Panc1 (cell line): Measurements from ENCODE around the gene ADAM11. TPM values are rescaled to one million over a fixed set of nuclear protein-coding genes. Genes with fewer than 3 reads are reported as not detected.
"Not testable (repeated sequence)": the region's sequence is repeated elsewhere in the genome, so short reads cannot be mapped to it uniquely, and the experiment has no call there.

Experiments
- ATAC-seq: fragments of 200-7000 bp; cut with Tn5 transposase; 2 replicates; pipeline ENCODE4 v1.9.1; 2020; ENCODE audit warnings: mild to moderate bottlenecking, moderate library complexity
- BruUV-seq: library from RNA; stranded (reverse); fragments of 400-500 nt; replicated peaks from 2 replicates; lab custom pipeline; 2021; lab: Mats Ljungman, UMichigan
- CTCF ChIA-PET: fragments of 300-600 bp; sonication (Branson Sonifier 250); formaldehyde crosslinking; loops from one replicate; lab custom pipeline; 2022; ENCODE audit warnings: antibody characterized with exemption; lab: Charles Lee
- POLR2A ChIA-PET: fragments of 300-600 bp; sonication (Branson Sonifier 250); formaldehyde crosslinking; loops from one replicate; lab custom pipeline; 2022; ENCODE audit warnings: antibody characterized with exemption; lab: Charles Lee
- DNase-seq: peaks from one replicate; pipeline ENCODE4 v3.0.0-alpha.2; 2010; ENCODE audit warnings: low read depth, low spot score
- H3K27ac ChIP-seq: 2 replicates; pipeline ENCODE4 v1.5.1; 2011; ENCODE audit warnings: mild to moderate bottlenecking, low read length, inconsistent platforms
- H3K27me3 ChIP-seq: fragments of 200-500 bp; sonication (Bioruptor generic); 2 replicates; pipeline ENCODE4 v1.6.0; 2014; ENCODE audit warnings: low read length, inconsistent platforms; ENCODE audit not compliant: control insufficient read depth, insufficient read depth
- H3K36me3 ChIP-seq: fragments of 200-500 bp; sonication (Bioruptor generic); 2 replicates; pipeline ENCODE4 v1.5.1; 2014; ENCODE audit warnings: inconsistent platforms, mild to moderate bottlenecking, low read length, moderate library complexity; ENCODE audit not compliant: control insufficient read depth, insufficient read depth
- H3K4me1 ChIP-seq: 2 replicates; pipeline ENCODE4 v1.5.1; 2011; ENCODE audit warnings: inconsistent platforms, mild to moderate bottlenecking, low read length, moderate library complexity; ENCODE audit not compliant: control insufficient read depth, insufficient read depth
- H3K4me3 ChIP-seq, 2 experiments: 2 replicates each; pipeline ENCODE4 v1.5.1; 2011 to 2012; ENCODE audit warnings: low read depth in 2 of 2, low read length in 2 of 2, mild to moderate bottlenecking in 2 of 2, inconsistent platforms in 1 of 2, moderate library complexity in 1 of 2
- H3K9me3 ChIP-seq: fragments of 200-500 bp; sonication (Bioruptor generic); 2 replicates; pipeline ENCODE4 v1.5.1; 2014; ENCODE audit warnings: low read depth, mild to moderate bottlenecking, inconsistent platforms, low read length, moderate library complexity; ENCODE audit not compliant: control insufficient read depth, insufficient read depth
- CTCF ChIP-seq: fragments of 450-650 bp; IDR thresholded peaks from 2 replicates; pipeline ENCODE4 v1.5.1; 2017; ENCODE audit warnings: mild to moderate bottlenecking
- REST ChIP-seq, 2 experiments: IDR thresholded peaks; 2 replicates each; pipeline ENCODE4 v1.6.1; 2011 to 2012; ENCODE audit warnings: low read depth in 2 of 2, control low read depth in 1 of 2, low read length in 1 of 2, mild to moderate bottlenecking in 1 of 2, moderate library complexity in 1 of 2; ENCODE audit not compliant: insufficient read depth in 1 of 2
- SIN3A ChIP-seq: IDR thresholded peaks from 2 replicates; pipeline ENCODE4 v1.6.1; 2012; ENCODE audit warnings: low read depth, mild to moderate bottlenecking, low read length, moderate library complexity, borderline replicate concordance; ENCODE audit not compliant: insufficient read depth
- in situ Hi-C: cut with HindIII; loops from 2 replicates; pipeline ENCODE4 v1.10.0; 2016; ENCODE audit warnings: low sequenced_read_pairs, low pct_unique_long_range_greater_than_20kb
- intact Hi-C: fragments of 100-400 bp; cut with micrococcal nuclease; formaldehyde crosslinking; loops from one replicate; pipeline ENCODE4 v1.10.0; 2022; ENCODE audit not compliant: unreplicated experiment
- total RNA-seq: library from RNA; stranded (reverse); gene quantifications from one replicate; pipeline ENCODE4 v1.2.1, GENCODE V29; 2021; ENCODE audit not compliant: unreplicated experiment

The ADAM11 gene
- total RNA-seq, 1 experiment from 2014 or later = 3.5 TPM

- intact Hi-C loops, H3K36me3 ChIP-seq, POLR2A ChIA-PET, H3K4me3 ChIP-seq, ATAC-seq, DNase-seq, in situ Hi-C loops, BruUV-seq, H3K27me3 ChIP-seq, H3K9me3 ChIP-seq, CTCF ChIA-PET: not testable (repeated sequence)
- Histone ChIP-seq H3K4me1 (peaks cover 15% of the 10 kb centered on the region), H3K27ac (peak overlapping the region; percentile 97; the same call in 1 of the 2 replicates)
These were observed 66.4 kb downstream of the ADAM11 start for GRCh38 chr17:44825236-44825635.

GRCh38 chr17:44826123-44826790 is 67.5 kb downstream of the ADAM11 start:
- H3K27me3 ChIP-seq = no peaks in the 10 kb centered on the region
- no peaks in the 10 kb centered on the region; the same call in 1 of the 2 replicates for H3K36me3 ChIP-seq
- POLR2A ChIA-PET = interaction anchor here (0.6 to 0.7 kb wide), 2 partner anchors 323 to 336 kb away, joined by 5 to 7 read pairs; no protein-coding TSS in a partner anchor
- DNase-seq (no peak), ATAC-seq (no peak)
- H3K27ac ChIP-seq = peak overlapping the region; percentile 97
- in situ Hi-C loops = no loop called here
- peaks cover 19% of the 10 kb centered on the region for H3K4me1 ChIP-seq
- no peaks in the 10 kb centered on the region for H3K9me3 ChIP-seq
- intact Hi-C loops = no loop called here
- peak overlapping the region in 1 of 2 experiments; percentile 82; a peak in 2 of 4 replicates for H3K4me3 ChIP-seq
- CTCF ChIA-PET = interaction anchor here (0.6 to 1.3 kb wide), 2 partner anchors 47 to 153 kb away, joined by 3 to 4 read pairs; no protein-coding TSS in a partner anchor
- no TSS peak for BruUV-seq
- TF ChIP-seq SIN3A = no peak

- ChIA-PET POLR2A (no interaction called here), CTCF (no interaction called here)
- Histone ChIP-seq H3K4me3 (peak overlapping the region; percentile 82 to 83), H3K4me1 (peaks cover 12% of the 10 kb centered on the region), H3K36me3 (no peaks in the 10 kb centered on the region; the same call in 1 of the 2 replicates), H3K9me3 (no peaks in the 10 kb centered on the region), H3K27me3 (no peaks in the 10 kb centered on the region), H3K27ac (peak overlapping the region; percentile 97)
- BruUV-seq = no TSS peak
- ATAC-seq (no peak), DNase-seq (no peak)
- TF ChIP-seq REST (IDR thresholded peaks at IDR 0.05; ENCODE audit: insufficient read depth in 1 of 2, low read depth in 2 of 2, low read length in 1 of 2) = no peak
- no peak for TF ChIP-seq SIN3A
- TF ChIP-seq CTCF = no peak
- intact Hi-C loops (no loop called here), in situ Hi-C loops (no loop called here)
These were observed 69.1 kb downstream of the ADAM11 start for GRCh38 chr17:44827863-44828262.
